GM23338 (cell line): ENCODE results near the gene NFKBIZ. TPM values are rescaled to one million over a fixed set of nuclear protein-coding genes. Genes with fewer than 3 reads are reported as not detected.

Experiments
- ATAC-seq: fragments of 200-7000 bp; cut with Tn5 transposase; 3 replicates; pipeline ENCODE4 v1.9.1; 2020
- DNase-seq: peaks from one replicate; pipeline ENCODE4 v3.0.0-alpha.2; 2015; ENCODE audit warnings: low spot score
- H2AFZ ChIP-seq: fragments of 200-600 bp; sonication (generic); 2 replicates; pipeline ENCODE4 v1.8.0; 2016; ENCODE audit warnings: antibody characterized with exemption, mild to moderate bottlenecking, moderate library complexity
- H3F3A ChIP-seq: fragments of 200-600 bp; sonication (generic); replicated peaks from 2 replicates; pipeline ENCODE4 v1.8.0; 2017; ENCODE audit warnings: antibody characterized with exemption, mixed run types, low read depth
- H3K27ac ChIP-seq: fragments of 200-600 bp; sonication (generic); 2 replicates; pipeline ENCODE4 v1.6.1; 2016; ENCODE audit warnings: low read depth
- H3K27me3 ChIP-seq: fragments of 200-600 bp; sonication (generic); 2 replicates; pipeline ENCODE4 v1.8.0; 2016; ENCODE audit warnings: mild to moderate bottlenecking, mixed run types, moderate library complexity; ENCODE audit not compliant: insufficient read depth
- H3K36me3 ChIP-seq: fragments of 200-600 bp; sonication (generic); 2 replicates; pipeline ENCODE4 v1.8.0; 2016; ENCODE audit warnings: mild to moderate bottlenecking; ENCODE audit not compliant: insufficient read depth
- H3K4me1 ChIP-seq: fragments of 200-600 bp; sonication (generic); 2 replicates; pipeline ENCODE4 v1.8.0; 2016; ENCODE audit warnings: mild to moderate bottlenecking, moderate library complexity; ENCODE audit not compliant: insufficient read depth
- H3K4me2 ChIP-seq: fragments of 200-600 bp; sonication (generic); 2 replicates; pipeline ENCODE4 v1.7.1; 2017; ENCODE audit warnings: mixed run types
- H3K4me3 ChIP-seq: fragments of 200-600 bp; sonication (generic); 2 replicates; pipeline ENCODE4 v1.6.1; 2016; ENCODE audit warnings: mixed run types
- H3K79me2 ChIP-seq: fragments of 200-600 bp; sonication (generic); replicated peaks from 2 replicates; pipeline ENCODE4 v1.8.0; 2017; ENCODE audit warnings: mild to moderate bottlenecking; ENCODE audit not compliant: insufficient read depth
- H3K9me2 ChIP-seq: fragments of 200-600 bp; sonication (generic); 2 replicates; pipeline ENCODE4 v1.8.0; 2017; ENCODE audit not compliant: insufficient read depth
- H4K20me1 ChIP-seq: fragments of 200-600 bp; sonication (generic); replicated peaks from 2 replicates; pipeline ENCODE4 v1.8.0; 2017; ENCODE audit warnings: mild to moderate bottlenecking; ENCODE audit not compliant: insufficient read depth
- H3K27ac Mint-ChIP-seq: 2 replicates; pipeline ENCODE4 v1.8.0; 2020; ENCODE audit warnings: inconsistent platforms, mild to moderate bottlenecking, moderate library complexity, mixed read lengths
- H3K27me3 Mint-ChIP-seq: 3 replicates; pipeline ENCODE4 v1.8.0; 2022; ENCODE audit warnings: low read depth, mild to moderate bottlenecking, moderate library complexity, mixed read lengths, inconsistent platforms; ENCODE audit not compliant: insufficient read depth, poor library complexity
- H3K36me3 Mint-ChIP-seq: 3 replicates; pipeline ENCODE4 v1.8.0; 2021; ENCODE audit warnings: low read depth, mild to moderate bottlenecking, inconsistent platforms, moderate library complexity, mixed read lengths
- H3K4me1 Mint-ChIP-seq: 3 replicates; pipeline ENCODE4 v1.8.0; 2020; ENCODE audit warnings: mild to moderate bottlenecking, inconsistent platforms, mixed read lengths
- H3K4me3 Mint-ChIP-seq: 3 replicates; pipeline ENCODE4 v1.8.0; 2021; ENCODE audit warnings: moderate library complexity, mild to moderate bottlenecking, inconsistent platforms, mixed read lengths
- H3K9me3 Mint-ChIP-seq: 3 replicates; pipeline ENCODE4 v1.8.0; 2020; ENCODE audit warnings: moderate library complexity, mild to moderate bottlenecking, inconsistent platforms, mixed read lengths
- CREB1 ChIP-seq: fragments of 250-450 bp; sonication (Bioruptor Pico); IDR thresholded peaks from 2 replicates; pipeline ENCODE4 v1.5.0; 2020; ENCODE audit warnings: low read depth, mild to moderate bottlenecking, moderate library complexity
- EZH2 ChIP-seq: fragments of 200-600 bp; sonication (generic); IDR thresholded peaks from one replicate; pipeline ENCODE4 v1.8.0; 2017; ENCODE audit warnings: antibody characterized with exemption, mild to moderate bottlenecking, low read depth; ENCODE audit not compliant: unreplicated experiment
- EZH2phosphoT487 ChIP-seq: fragments of 200-600 bp; sonication (generic); IDR thresholded peaks from one replicate; pipeline ENCODE4 v1.8.1; 2018; ENCODE audit warnings: antibody characterized with exemption; ENCODE audit not compliant: unreplicated experiment
- JUNB ChIP-seq: IDR thresholded peaks from one replicate; pipeline ENCODE4 v1.6.1; 2016; ENCODE audit warnings: antibody characterized with exemption; ENCODE audit not compliant: unreplicated experiment
- NANOG ChIP-seq: IDR thresholded peaks from 2 replicates; pipeline ENCODE4 v1.6.1; 2016; ENCODE audit warnings: antibody characterized with exemption, borderline replicate concordance
- POLR2AphosphoS5 ChIP-seq: IDR thresholded peaks from 2 replicates; pipeline ENCODE4 v1.6.1; 2016; ENCODE audit warnings: antibody characterized with exemption, low read depth
- STAT1 ChIP-seq: IDR thresholded peaks from one replicate; pipeline ENCODE4 v1.6.1; 2016; ENCODE audit warnings: antibody characterized with exemption; ENCODE audit not compliant: unreplicated experiment
- ZNF114 ChIP-seq: fragments of 250-450 bp; sonication (Bioruptor Pico); IDR thresholded peaks from 2 replicates; pipeline ENCODE4 v1.5.0; 2020; ENCODE audit warnings: mild to moderate bottlenecking, moderate library complexity
- ZNF331 ChIP-seq: fragments of 250-450 bp; sonication (Bioruptor Pico); IDR thresholded peaks from 2 replicates; pipeline ENCODE4 v1.5.0; 2020; ENCODE audit warnings: low read depth, mild to moderate bottlenecking, moderate library complexity
- polyA plus RNA-seq: library from polyadenylated mRNA; unstranded; fragments of >200 nt; fragmentation: Nextera tagmentation; extraction: Ambion mirVana; gene quantifications from 2 replicates; pipeline ENCODE4 v1.2.1, GENCODE V29; 2016
- total RNA-seq: library from RNA; depleted of rRNA; stranded (reverse); fragments of >200 nt; shearing (Covaris generic); gene quantifications from 2 replicates; pipeline ENCODE4 v1.2.3, GENCODE V29; 2014
- TF ChIP-seq, protein P1 (sequence below): fragments of 250-450 bp; sonication (Bioruptor Pico); IDR thresholded peaks from 2 replicates; pipeline ENCODE4 v1.5.0; 2020; ENCODE audit warnings: mild to moderate bottlenecking, moderate library complexity
- TF ChIP-seq, protein P2 (sequence below): IDR thresholded peaks from one replicate; pipeline ENCODE4 v1.6.1; 2018; ENCODE audit warnings: antibody characterized with exemption; ENCODE audit not compliant: unreplicated experiment
- TF ChIP-seq, protein P3 (sequence below): IDR thresholded peaks from 2 replicates; pipeline ENCODE4 v1.6.1; 2016; ENCODE audit warnings: antibody characterized with exemption
- TF ChIP-seq, protein P4 (sequence below), 2 experiments: fragments of 200-600 bp in 1 of 2; sonication (generic) in 1 of 2; conservative IDR thresholded peaks; 2 replicates each; pipeline versions ENCODE4 v1.5.1 to v1.6.1; 2016 to 2017; ENCODE audit warnings: antibody characterized with exemption in 2 of 2, low read depth in 2 of 2, mild to moderate bottlenecking in 2 of 2, moderate library complexity in 1 of 2

The NFKBIZ gene
- total and polyA plus RNA-seq, 2 experiments from 2014 or later, result 14.1 to 18.2 TPM

DNA sequence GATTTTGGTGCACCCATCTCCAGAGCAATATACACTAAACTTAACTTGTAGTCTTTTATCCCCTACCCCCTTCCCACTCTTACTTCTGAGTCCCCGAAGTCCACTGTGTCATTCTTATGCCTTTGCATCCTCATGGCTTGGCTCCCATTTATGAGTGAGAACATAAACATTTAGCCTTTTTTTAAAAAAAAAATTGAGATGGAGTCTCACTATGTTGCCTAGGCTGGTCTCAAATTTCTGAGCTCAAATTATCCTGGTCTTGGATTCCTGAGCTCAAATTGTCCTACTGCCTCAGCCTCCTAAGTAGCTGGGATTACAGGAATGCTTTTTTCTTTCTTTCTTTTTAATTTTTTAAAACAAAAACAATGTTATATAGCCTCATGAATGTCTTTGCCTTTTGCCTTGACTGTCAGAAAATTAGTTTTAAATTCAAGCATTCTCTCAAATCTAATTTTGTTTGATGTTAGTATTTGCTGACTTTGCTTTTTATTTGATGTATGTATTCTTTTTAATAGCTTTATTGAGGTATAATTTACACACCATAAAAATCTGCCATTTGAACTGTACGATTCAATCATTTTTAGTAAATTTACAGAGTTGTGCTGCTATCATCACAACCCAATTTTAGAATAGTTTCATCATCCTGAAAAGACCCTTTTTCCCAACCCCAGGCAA lies 46.9 kb downstream of the NFKBIZ start:
- DNase-seq, result no peak
- H3K27me3 Mint-ChIP-seq, result no peaks in the 10 kb centered on the region
- H4K20me1 ChIP-seq, result no peaks in the 10 kb centered on the region
- no peaks in the 10 kb centered on the region for H3K79me2 ChIP-seq
- H3K4me1 ChIP-seq, result peaks cover 11% of the 10 kb centered on the region
- H3F3A ChIP-seq, result peaks cover 2% of the 10 kb centered on the region; the same call in 1 of the 2 replicates
- H2AFZ ChIP-seq, result no peak overlapping the region
- no peaks in the 10 kb centered on the region for H3K36me3 ChIP-seq
- no peak overlapping the region for H3K4me3 Mint-ChIP-seq
- H3K4me3 ChIP-seq, result no peak overlapping the region
- 0 out of 2 replicates have a peak, but pooled peaks cover 6% of the 10 kb centered on the region for H3K9me2 ChIP-seq
- no peak overlapping the region for H3K27ac ChIP-seq
- peaks cover 8% of the 10 kb centered on the region; the same call in 2 of the 3 replicates for H3K4me1 Mint-ChIP-seq
- H3K4me2 ChIP-seq, result no peak overlapping the region
- ATAC-seq, result no peak
- H3K9me3 Mint-ChIP-seq, result peaks cover 20% of the 10 kb centered on the region
- no peaks in the 10 kb centered on the region for H3K27me3 ChIP-seq
- TF ChIP-seq, protein P1, sequence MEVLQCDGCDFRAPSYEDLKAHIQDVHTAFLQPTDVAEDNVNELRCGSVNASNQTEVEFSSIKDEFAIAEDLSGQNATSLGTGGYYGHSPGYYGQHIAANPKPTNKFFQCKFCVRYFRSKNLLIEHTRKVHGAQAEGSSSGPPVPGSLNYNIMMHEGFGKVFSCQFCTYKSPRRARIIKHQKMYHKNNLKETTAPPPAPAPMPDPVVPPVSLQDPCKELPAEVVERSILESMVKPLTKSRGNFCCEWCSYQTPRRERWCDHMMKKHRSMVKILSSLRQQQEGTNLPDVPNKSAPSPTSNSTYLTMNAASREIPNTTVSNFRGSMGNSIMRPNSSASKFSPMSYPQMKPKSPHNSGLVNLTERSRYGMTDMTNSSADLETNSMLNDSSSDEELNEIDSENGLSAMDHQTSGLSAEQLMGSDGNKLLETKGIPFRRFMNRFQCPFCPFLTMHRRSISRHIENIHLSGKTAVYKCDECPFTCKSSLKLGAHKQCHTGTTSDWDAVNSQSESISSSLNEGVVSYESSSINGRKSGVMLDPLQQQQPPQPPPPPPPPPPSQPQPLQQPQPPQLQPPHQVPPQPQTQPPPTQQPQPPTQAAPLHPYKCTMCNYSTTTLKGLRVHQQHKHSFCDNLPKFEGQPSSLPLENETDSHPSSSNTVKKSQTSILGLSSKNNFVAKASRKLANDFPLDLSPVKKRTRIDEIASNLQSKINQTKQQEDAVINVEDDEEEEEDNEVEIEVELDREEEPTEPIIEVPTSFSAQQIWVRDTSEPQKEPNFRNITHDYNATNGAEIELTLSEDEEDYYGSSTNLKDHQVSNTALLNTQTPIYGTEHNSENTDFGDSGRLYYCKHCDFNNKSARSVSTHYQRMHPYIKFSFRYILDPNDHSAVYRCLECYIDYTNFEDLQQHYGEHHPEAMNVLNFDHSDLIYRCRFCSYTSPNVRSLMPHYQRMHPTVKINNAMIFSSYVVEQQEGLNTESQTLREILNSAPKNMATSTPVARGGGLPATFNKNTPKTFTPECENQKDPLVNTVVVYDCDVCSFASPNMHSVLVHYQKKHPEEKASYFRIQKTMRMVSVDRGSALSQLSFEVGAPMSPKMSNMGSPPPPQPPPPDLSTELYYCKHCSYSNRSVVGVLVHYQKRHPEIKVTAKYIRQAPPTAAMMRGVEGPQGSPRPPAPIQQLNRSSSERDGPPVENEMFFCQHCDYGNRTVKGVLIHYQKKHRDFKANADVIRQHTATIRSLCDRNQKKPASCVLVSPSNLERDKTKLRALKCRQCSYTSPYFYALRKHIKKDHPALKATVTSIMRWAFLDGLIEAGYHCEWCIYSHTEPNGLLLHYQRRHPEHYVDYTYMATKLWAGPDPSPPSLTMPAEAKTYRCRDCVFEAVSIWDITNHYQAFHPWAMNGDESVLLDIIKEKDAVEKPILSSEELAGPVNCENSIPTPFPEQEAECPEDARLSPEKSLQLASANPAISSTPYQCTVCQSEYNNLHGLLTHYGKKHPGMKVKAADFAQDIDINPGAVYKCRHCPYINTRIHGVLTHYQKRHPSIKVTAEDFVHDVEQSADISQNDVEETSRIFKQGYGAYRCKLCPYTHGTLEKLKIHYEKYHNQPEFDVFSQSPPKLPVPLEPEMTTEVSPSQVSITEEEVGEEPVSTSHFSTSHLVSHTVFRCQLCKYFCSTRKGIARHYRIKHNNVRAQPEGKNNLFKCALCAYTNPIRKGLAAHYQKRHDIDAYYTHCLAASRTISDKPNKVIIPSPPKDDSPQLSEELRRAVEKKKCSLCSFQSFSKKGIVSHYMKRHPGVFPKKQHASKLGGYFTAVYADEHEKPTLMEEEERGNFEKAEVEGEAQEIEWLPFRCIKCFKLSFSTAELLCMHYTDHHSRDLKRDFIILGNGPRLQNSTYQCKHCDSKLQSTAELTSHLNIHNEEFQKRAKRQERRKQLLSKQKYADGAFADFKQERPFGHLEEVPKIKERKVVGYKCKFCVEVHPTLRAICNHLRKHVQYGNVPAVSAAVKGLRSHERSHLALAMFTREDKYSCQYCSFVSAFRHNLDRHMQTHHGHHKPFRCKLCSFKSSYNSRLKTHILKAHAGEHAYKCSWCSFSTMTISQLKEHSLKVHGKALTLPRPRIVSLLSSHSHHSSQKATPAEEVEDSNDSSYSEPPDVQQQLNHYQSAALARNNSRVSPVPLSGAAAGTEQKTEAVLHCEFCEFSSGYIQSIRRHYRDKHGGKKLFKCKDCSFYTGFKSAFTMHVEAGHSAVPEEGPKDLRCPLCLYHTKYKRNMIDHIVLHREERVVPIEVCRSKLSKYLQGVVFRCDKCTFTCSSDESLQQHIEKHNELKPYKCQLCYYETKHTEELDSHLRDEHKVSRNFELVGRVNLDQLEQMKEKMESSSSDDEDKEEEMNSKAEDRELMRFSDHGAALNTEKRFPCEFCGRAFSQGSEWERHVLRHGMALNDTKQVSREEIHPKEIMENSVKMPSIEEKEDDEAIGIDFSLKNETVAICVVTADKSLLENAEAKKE, result no peak
- TF ChIP-seq NANOG (no peak), JUNB (no peak), CREB1 (CRISPR knock-in tag) (no peak), ZNF114 (CRISPR knock-in tag) (no peak), EZH2phosphoT487 (no peak), POLR2AphosphoS5 (no peak), STAT1 (no peak), ZNF331 (CRISPR knock-in tag) (no peak), EZH2 (no peak)
- TF ChIP-seq, protein P2, sequence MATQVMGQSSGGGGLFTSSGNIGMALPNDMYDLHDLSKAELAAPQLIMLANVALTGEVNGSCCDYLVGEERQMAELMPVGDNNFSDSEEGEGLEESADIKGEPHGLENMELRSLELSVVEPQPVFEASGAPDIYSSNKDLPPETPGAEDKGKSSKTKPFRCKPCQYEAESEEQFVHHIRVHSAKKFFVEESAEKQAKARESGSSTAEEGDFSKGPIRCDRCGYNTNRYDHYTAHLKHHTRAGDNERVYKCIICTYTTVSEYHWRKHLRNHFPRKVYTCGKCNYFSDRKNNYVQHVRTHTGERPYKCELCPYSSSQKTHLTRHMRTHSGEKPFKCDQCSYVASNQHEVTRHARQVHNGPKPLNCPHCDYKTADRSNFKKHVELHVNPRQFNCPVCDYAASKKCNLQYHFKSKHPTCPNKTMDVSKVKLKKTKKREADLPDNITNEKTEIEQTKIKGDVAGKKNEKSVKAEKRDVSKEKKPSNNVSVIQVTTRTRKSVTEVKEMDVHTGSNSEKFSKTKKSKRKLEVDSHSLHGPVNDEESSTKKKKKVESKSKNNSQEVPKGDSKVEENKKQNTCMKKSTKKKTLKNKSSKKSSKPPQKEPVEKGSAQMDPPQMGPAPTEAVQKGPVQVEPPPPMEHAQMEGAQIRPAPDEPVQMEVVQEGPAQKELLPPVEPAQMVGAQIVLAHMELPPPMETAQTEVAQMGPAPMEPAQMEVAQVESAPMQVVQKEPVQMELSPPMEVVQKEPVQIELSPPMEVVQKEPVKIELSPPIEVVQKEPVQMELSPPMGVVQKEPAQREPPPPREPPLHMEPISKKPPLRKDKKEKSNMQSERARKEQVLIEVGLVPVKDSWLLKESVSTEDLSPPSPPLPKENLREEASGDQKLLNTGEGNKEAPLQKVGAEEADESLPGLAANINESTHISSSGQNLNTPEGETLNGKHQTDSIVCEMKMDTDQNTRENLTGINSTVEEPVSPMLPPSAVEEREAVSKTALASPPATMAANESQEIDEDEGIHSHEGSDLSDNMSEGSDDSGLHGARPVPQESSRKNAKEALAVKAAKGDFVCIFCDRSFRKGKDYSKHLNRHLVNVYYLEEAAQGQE, result no peak
- TF ChIP-seq, protein P3, sequence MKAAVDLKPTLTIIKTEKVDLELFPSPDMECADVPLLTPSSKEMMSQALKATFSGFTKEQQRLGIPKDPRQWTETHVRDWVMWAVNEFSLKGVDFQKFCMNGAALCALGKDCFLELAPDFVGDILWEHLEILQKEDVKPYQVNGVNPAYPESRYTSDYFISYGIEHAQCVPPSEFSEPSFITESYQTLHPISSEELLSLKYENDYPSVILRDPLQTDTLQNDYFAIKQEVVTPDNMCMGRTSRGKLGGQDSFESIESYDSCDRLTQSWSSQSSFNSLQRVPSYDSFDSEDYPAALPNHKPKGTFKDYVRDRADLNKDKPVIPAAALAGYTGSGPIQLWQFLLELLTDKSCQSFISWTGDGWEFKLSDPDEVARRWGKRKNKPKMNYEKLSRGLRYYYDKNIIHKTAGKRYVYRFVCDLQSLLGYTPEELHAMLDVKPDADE, result no peak
- TF ChIP-seq, protein P4, sequence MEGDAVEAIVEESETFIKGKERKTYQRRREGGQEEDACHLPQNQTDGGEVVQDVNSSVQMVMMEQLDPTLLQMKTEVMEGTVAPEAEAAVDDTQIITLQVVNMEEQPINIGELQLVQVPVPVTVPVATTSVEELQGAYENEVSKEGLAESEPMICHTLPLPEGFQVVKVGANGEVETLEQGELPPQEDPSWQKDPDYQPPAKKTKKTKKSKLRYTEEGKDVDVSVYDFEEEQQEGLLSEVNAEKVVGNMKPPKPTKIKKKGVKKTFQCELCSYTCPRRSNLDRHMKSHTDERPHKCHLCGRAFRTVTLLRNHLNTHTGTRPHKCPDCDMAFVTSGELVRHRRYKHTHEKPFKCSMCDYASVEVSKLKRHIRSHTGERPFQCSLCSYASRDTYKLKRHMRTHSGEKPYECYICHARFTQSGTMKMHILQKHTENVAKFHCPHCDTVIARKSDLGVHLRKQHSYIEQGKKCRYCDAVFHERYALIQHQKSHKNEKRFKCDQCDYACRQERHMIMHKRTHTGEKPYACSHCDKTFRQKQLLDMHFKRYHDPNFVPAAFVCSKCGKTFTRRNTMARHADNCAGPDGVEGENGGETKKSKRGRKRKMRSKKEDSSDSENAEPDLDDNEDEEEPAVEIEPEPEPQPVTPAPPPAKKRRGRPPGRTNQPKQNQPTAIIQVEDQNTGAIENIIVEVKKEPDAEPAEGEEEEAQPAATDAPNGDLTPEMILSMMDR (conservative IDR thresholded peaks at IDR 0.05; ENCODE audit: low read depth in 2 of 2), result no peak
- no peak overlapping the region for H3K27ac Mint-ChIP-seq
- 0 out of 3 replicates have a peak, but pooled peaks cover 4% of the 10 kb centered on the region for H3K36me3 Mint-ChIP-seq
